Right lung (tissue), 5 donors: ENCODE data around the gene IGF2. TPM values are rescaled to one million over a fixed set of nuclear protein-coding genes. Genes with fewer than 3 reads are reported as not detected.

Experiments
- DNase-seq, 2 donors: peaks; one replicate each; pipeline ENCODE4 v3.0.0-alpha.2; 2013
- polyA plus RNA-seq, 5 donors: library from polyadenylated mRNA; unstranded; fragments of 120-200 nt; gene quantifications; one replicate each; pipeline versions ENCODE4 v1.2.1 to v1.2.3, GENCODE V29; 2013; ENCODE audit warnings: inconsistent platforms in 1 of 5, low replicate concordance in 1 of 5; ENCODE audit not compliant: insufficient read length in 5 of 5, insufficient read depth in 1 of 5

Gene IGF2
- polyA plus RNA-seq, 5 donors, result 70.5 to 249 (median 102) TPM

DNA sequence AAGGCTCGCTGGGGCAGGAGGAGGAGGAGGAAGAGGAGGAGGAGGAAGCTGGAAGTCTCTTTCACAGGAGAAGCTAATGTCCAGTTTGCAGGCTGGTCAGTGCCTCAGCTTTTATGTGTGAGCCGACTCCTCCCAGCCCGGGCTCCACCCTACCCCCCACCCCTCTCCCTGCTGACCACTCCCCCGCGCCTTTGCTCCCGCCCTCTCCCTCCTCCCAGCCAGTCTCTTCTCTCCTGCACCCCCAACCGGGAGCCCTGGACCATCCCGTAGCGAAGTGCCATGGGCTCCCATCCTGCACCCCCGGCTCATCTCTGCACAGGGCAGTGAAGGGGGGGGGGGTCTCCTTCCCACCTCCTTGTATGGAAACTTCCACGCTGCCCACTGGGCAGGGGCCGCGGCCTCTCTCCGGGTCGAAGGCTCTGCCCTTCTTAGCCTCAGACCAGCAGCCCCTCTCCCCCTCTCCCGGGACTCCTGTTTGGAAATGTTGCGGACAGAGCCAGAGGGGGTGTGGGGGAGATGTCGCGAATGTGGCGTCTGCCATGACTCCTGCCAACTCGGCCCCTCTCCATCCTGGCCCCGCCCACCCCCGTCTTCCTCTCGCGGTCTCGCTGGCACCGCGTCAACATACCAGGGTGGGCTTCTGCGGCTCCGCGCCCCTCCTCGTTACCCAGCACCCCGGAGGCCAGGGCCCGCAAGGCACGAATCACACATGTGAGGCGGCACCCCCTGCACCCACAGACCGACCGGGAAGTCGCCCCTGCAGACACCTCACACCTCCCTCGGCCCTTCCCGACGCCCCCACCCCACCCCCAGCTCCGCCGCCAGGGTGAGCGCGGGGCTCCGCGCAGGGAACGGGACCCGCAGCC lies 1.8 kb downstream of the IGF2 start:
- peak; percentile 64 to 70 for DNase-seq

GRCh38 chr11:2136952-2137201 lies 2.3 kb downstream of the IGF2 start:
- no peak for DNase-seq

DNA sequence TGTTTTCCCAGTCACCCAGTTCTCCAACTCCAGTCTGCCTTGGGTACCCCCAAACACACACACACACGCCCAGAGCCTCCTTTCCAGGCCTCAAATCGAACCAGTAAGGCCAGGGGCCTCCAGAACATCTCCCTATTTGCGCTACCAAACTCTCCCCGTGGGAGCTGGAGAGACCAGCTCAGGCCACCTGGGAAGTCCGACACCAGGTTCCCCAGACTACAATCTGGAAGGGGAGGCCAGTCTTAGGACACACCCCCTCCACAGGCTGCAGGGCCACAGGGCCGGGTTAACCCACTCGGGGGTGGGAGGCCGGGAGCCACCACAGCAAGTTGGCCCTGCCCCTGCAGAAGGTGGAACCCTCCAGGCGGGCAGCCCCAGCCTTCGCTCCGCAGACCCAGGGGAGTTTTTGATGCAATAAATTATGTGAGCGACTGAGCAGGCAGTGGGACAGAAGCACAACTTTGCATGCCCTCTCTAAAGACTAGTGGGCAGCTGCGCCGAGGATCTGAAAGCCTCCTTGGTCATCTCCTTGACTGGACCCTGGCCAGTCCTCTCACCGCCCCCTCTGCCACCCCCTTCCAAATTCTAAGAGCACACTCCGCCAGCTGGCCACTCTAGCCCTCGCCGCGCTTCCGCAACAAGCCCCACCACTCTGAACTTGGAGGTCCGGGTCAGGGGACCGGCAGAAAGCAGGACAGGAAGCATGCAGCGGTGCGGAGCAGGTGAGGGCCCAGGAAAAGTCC lies 2.8 kb downstream of the IGF2 start:
- DNase-seq, result no peak

- DNase-seq, result no peak
Measured at GRCh38 chr11:2135648-2136201, 3.5 kb downstream of the IGF2 start.

DNA sequence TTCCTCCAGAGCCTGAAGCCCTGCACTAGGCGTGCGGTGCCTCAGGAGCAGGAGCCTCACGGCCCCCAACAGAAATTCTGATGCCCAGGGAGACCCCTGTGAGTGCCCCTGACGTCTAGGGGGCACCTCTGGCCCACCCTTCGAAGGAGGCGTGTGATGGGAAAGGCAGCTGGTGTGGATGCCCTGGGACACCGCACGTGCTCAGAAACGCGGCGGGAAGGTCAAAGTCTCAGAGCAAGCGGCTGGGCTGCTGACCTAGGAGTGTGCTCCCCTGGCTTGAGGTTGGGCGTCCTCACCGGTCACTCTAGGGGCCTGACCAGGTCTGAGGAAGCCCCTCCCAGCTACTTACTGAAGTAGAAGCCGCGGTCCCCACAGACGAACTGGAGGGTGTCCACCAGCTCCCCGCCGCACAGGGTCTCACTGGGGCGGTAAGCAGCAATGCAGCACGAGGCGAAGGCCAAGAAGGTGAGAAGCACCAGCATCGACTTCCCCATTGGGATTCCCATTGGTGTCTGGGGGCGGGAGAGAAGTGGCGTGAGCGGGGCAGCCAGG lies 4.1 kb downstream of the IGF2 start:
- DNase-seq, result no peak

GRCh38 chr11:2134022-2135010 lies 4.9 kb downstream of the IGF2 start:
- no peak for DNase-seq

GRCh38 chr11:2133241-2134021 lies 5.8 kb downstream of the IGF2 start:
- no peak for DNase-seq

DNA sequence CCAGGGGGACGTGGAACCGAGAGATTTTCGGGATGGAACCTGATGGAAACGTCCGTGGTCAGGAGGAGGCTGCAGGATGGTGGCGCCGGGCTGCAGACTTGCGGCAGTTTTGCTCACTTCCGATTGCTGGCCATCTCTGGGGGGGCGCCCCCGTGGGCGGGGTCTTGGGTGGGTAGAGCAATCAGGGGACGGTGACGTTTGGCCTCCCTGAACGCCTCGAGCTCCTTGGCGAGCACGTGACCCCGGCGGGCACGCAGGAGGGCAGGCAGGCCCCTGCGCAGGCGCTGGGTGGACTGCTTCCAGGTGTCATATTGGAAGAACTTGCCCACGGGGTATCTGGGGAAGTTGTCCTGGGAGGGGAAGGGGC lies 6.3 kb downstream of the IGF2 start:
- no peak for DNase-seq

- no peak for DNase-seq
Measured at GRCh38 chr11:2132246-2132645, 6.9 kb downstream of the IGF2 start.

- no peak for DNase-seq
Measured at GRCh38 chr11:2131371-2132236, 7.6 kb downstream of the IGF2 start.

- no peak for DNase-seq
Measured at GRCh38 chr11:2130881-2131352, 8.3 kb downstream of the IGF2 start.

DNA sequence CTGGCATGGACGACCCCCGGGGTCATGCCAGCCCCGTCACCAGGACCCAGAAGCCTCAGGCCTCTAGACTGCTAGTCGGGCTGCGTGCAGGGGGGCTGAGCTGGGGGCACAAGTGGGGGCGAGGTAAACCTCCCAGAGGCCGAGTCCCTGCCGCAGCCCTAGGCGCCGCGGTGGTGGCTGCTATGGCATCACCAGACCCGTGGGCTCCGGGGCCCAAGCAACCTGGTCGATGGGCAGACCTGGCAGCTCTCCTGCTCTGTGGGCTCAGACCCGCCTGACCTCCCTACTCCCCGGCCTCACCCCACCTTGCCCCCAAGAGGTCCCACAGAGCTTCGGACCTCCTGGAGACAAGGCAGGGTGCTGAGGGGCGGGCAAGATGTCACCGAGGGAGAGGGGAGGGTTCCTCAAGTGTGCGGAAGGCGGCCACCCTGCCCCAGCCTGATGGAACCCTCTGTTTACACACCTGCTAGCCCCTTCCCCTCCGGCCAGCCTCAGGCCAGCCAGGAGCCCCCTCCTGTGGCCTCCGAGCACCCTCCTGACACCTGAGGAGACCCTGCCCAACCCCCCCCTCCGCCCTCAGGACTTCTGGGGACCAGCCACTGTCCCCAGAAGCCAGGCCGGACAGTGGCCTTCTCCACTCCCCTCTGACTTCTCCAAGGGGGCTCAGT lies 9.4 kb downstream of the IGF2 start:
- DNase-seq, result no peak

DNA sequence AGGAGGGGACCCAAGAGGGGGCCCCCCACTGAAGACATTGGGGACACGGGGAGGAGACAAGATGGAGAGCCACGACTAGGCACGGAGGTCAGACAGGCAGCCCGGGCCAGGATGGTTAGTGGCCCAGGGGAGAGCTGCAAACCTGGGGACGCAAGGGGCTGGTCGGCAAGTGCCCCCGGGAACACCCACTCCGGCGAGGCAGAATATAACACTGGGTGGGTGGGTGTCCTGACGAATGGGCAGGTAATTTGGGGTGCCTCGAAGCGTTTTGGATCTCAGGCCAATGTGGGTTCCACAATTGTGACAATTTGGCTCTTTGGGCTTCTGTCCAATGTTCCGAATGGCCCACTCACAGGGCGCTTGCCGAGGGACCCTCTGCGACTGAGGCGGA lies 9.9 kb downstream of the IGF2 start:
- DNase-seq, result no peak

DNA sequence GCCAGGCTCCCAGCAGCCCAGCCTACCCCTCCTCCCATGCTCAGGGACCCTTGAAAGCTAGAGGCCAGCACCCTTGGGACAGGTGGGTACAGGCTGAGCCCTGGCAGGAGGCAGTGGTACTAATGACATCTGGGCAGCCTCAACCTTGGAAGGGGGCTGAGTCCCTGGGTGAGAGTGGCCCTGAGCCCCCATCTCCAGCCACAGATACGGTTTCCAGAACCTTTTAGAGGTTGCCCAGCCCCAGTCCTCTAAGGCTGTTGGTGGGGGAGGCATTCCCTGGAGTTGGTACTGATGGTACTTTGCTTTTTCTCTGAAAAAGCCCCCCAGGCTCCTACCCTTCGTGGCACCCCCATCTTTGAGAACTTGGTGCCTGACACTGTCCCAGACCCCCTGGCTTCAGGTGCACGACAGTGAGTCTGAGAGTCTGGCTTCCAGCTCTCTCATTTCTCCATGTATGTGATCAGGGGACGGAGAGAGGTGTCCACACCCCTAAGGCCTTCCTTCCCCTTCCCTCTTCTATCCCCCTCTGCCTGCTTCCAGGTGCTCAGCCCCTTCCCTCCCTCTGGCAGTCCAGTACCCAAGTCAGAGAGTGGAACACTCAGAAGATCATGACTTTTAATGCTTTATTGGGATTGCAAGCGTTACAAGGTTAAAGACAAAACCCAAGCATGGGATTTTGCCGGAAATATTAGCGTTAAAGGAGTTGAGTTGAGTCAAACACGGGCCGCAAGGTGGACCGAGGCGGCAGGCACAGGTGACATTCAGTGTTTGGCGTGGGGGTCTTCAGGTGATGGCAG lies 10.5 kb downstream of the IGF2 start:
- no peak for DNase-seq

- no peak for DNase-seq
Measured at GRCh38 chr11:2128130-2128510, 11.1 kb downstream of the IGF2 start.

- DNase-seq, result no peak
Measured at GRCh38 chr11:2127482-2128129, 11.6 kb downstream of the IGF2 start.

- DNase-seq, result no peak
Measured at GRCh38 chr11:2126520-2127085, 12.6 kb downstream of the IGF2 start.
